CD4-positive, alpha-beta T cell (primary cell): ENCODE results near the gene IER5. TPM values are rescaled to one million over a fixed set of nuclear protein-coding genes. Genes with fewer than 3 reads are reported as not detected.

Experiments
- ATAC-seq: fragments of 200-7000 bp; cut with Tn5 transposase; one replicate; pipeline ENCODE4 v1.10.0; 2022; ENCODE audit warnings: mild to moderate bottlenecking; ENCODE audit not compliant: poor library complexity
- CTCF ChIA-PET: fragments of 350-600 bp; sonication (Branson Sonifier 250); formaldehyde crosslinking; loops from one replicate; lab custom pipeline; 2021; ENCODE audit warnings: antibody characterized with exemption, inconsistent platforms; lab: Charles Lee
- POLR2A ChIA-PET: fragments of 350-600 bp; sonication (Branson Sonifier 250); formaldehyde crosslinking; loops from one replicate; lab custom pipeline; 2021; ENCODE audit warnings: antibody characterized with exemption, inconsistent platforms; lab: Charles Lee
- DNase-seq, 14 experiments: peaks; one replicate each; pipeline ENCODE4 v3.0.0-alpha.2; 2013 to 2020; ENCODE audit warnings: mixed read lengths in 2 of 14
- H3K27ac ChIP-seq, 2 donors: one replicate each; pipeline versions ENCODE4 v1.5.1 to v1.7.0; 2013; ENCODE audit warnings: low read length in 2 of 2, low read depth in 1 of 2, mild to moderate bottlenecking in 1 of 2
- H3K27me3 ChIP-seq, 2 experiments: 1 replicate in 1 of 2; 2 replicates in 1 of 2; pipeline versions ENCODE4 v1.6.1 to v1.7.0; 2013; ENCODE audit warnings: low read length in 2 of 2, control low read depth in 1 of 2, mild to moderate bottlenecking in 1 of 2, moderate library complexity in 1 of 2; ENCODE audit not compliant: insufficient read depth in 2 of 2, control insufficient read depth in 1 of 2
- H3K36me3 ChIP-seq: one replicate; pipeline ENCODE4 v1.6.1; 2013; ENCODE audit warnings: low read length, control low read depth; ENCODE audit not compliant: insufficient read depth
- H3K4me1 ChIP-seq: one replicate; pipeline ENCODE4 v1.6.1; 2013; ENCODE audit warnings: low read length, control low read depth; ENCODE audit not compliant: insufficient read depth
- H3K4me3 ChIP-seq: one replicate; pipeline ENCODE4 v1.5.1; 2013; ENCODE audit warnings: mild to moderate bottlenecking, low read length, moderate library complexity
- H3K9me3 ChIP-seq, 2 experiments: 1 replicate in 1 of 2; 2 replicates in 1 of 2; pipeline versions ENCODE4 v1.6.1 to v1.7.0; 2013; ENCODE audit warnings: low read length in 2 of 2, mild to moderate bottlenecking in 2 of 2, control low read depth in 1 of 2, moderate library complexity in 1 of 2; ENCODE audit not compliant: control insufficient read depth in 1 of 2, insufficient read depth in 1 of 2
- H3K27ac Mint-ChIP-seq: one replicate; pipeline ENCODE4 v1.8.0; 2020; ENCODE audit warnings: mixed read lengths
- H3K27me3 Mint-ChIP-seq: one replicate; pipeline ENCODE4 v1.8.0; 2021; ENCODE audit warnings: mixed read lengths
- H3K36me3 Mint-ChIP-seq: one replicate; pipeline ENCODE4 v1.8.0; 2021; ENCODE audit warnings: low read depth, mixed read lengths
- H3K4me1 Mint-ChIP-seq: one replicate; pipeline ENCODE4 v1.8.0; 2021; ENCODE audit warnings: low read depth, mixed read lengths
- H3K4me3 Mint-ChIP-seq: one replicate; pipeline ENCODE4 v1.8.0; 2020; ENCODE audit warnings: mild to moderate bottlenecking, mixed read lengths
- H3K9me3 Mint-ChIP-seq: one replicate; pipeline ENCODE4 v1.8.0; 2020; ENCODE audit warnings: mixed read lengths
- intact Hi-C, 2 experiments: fragments of 100-400 bp; cut with DNase I in 1 of 2; cut with micrococcal nuclease in 1 of 2; formaldehyde crosslinking; loops; one replicate each; pipeline versions ENCODE4 v1.15.1 to v1.9.0; 2023 to 2025; cut with DNase I, micrococcal nuclease
- total RNA-seq, 174 experiments: library from RNA in 2 of 174; stranded (reverse) in 2 of 174; gene quantifications; one replicate each; pipeline ENCODE4 v1.2.3 and lab custom pipeline; 2021 to 2026
- TF ChIP-seq, protein P1 (sequence below): fragments of 200-600 bp; IDR thresholded peaks from one replicate; pipeline ENCODE4 v1.8.0; 2022; ENCODE audit warnings: antibody characterized with exemption, mild to moderate bottlenecking

The IER5 gene
- total RNA-seq, 2 experiments from 2014 or later: 53.8 to 54.1 TPM

DNA sequence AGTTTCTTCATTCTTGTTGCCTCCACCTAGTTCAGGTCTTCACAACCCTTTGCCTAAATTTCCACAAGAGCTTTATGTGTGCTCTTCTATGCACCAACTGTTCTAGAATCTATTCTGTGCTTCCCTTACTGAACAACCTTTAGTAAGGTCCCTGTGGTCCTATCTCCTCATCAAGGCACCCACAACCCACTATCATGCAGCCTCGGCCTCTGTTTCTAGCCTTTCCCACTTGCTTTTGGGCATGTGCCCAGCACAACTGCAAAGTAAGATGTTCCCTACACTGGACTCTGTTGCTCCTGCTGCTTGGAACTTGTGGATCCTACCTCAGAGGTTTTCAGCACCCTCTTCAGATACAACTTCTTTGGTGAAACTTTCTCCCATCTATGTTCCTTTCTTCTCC, 2.4 kb upstream of the IER5 start:
- Mint-ChIP-seq H3K27me3 (no peaks in the 10 kb centered on the region), H3K27ac (no peak overlapping the region)
- CTCF ChIA-PET: interaction anchor here (3.8 kb wide), 1 partner anchor 57 kb away, joined by 54 read pairs; no protein-coding TSS in a partner anchor

DNA sequence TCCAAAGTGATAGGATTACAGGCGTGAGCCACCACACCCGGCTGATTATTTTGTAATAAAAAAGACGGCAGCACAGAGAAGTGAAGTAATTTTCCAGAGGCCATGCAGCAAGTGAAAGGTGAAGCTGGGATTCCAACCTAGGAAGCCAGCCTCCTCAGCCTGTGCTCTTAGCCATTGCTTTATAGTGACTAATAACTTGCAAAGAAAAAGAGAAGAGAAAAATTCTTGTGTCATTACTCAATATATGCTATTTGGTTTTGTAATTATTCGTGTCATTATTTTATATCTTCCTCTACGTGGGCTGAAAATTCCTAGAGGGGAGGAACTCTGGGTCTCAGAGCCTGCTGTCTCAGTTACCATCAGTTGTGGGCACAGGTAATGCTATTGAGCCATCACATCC, 1.6 kb upstream of the IER5 start:
- Mint-ChIP-seq H3K4me1 (peaks cover 40% of the 10 kb centered on the region), H3K27ac (no peak overlapping the region), H3K27me3 (no peaks in the 10 kb centered on the region), H3K36me3 (peaks cover 18% of the 10 kb centered on the region), H3K4me3 (peak overlapping the region; percentile 99), H3K9me3 (no peaks in the 10 kb centered on the region)
- intact Hi-C loops: loop anchor here in 1 of 2 experiments (5.0 kb wide), 2 partner anchors 65 to 455 kb away; partner anchors contain the start of genes STX6 and XPR1
- H3K9me3 ChIP-seq: no peaks in the 10 kb centered on the region
- no peaks in the 10 kb centered on the region for H3K27me3 ChIP-seq
- POLR2A ChIA-PET: interaction anchor here (6.5 kb wide), 1 partner anchor 16 kb away, joined by 231 read pairs; no protein-coding TSS in a partner anchor
- no peak for ATAC-seq
- H3K4me1 ChIP-seq: peaks cover 9% of the 10 kb centered on the region
- H3K4me3 ChIP-seq: no peak overlapping the region
- TF ChIP-seq, protein P1, sequence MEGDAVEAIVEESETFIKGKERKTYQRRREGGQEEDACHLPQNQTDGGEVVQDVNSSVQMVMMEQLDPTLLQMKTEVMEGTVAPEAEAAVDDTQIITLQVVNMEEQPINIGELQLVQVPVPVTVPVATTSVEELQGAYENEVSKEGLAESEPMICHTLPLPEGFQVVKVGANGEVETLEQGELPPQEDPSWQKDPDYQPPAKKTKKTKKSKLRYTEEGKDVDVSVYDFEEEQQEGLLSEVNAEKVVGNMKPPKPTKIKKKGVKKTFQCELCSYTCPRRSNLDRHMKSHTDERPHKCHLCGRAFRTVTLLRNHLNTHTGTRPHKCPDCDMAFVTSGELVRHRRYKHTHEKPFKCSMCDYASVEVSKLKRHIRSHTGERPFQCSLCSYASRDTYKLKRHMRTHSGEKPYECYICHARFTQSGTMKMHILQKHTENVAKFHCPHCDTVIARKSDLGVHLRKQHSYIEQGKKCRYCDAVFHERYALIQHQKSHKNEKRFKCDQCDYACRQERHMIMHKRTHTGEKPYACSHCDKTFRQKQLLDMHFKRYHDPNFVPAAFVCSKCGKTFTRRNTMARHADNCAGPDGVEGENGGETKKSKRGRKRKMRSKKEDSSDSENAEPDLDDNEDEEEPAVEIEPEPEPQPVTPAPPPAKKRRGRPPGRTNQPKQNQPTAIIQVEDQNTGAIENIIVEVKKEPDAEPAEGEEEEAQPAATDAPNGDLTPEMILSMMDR: no peak
- CTCF ChIA-PET: interaction anchor here (3.8 kb wide), 1 partner anchor 56 kb away, joined by 54 read pairs; no protein-coding TSS in a partner anchor
- no peaks in the 10 kb centered on the region for H3K36me3 ChIP-seq
- DNase-seq: peak in 2 of 14 experiments; percentile 12 to 28
- no peak overlapping the region for H3K27ac ChIP-seq

More for the DNA sequence above, 2.4 kb upstream of the IER5 start:
- Histone ChIP-seq H3K9me3 (no peaks in the 10 kb centered on the region), H3K4me1 (peaks cover 9% of the 10 kb centered on the region), H3K27me3 (no peaks in the 10 kb centered on the region), H3K36me3 (no peaks in the 10 kb centered on the region), H3K27ac (no peak overlapping the region), H3K4me3 (no peak overlapping the region)
- H3K4me1 Mint-ChIP-seq: peaks cover 31% of the 10 kb centered on the region
- TF ChIP-seq, protein P1: no peak
- no peaks in the 10 kb centered on the region for H3K9me3 Mint-ChIP-seq
- H3K4me3 Mint-ChIP-seq: no peak overlapping the region
- intact Hi-C loops: loop anchor here in 1 of 2 experiments (5.0 kb wide), 2 partner anchors 64 to 454 kb away; partner anchors contain the start of genes STX6 and XPR1
- POLR2A ChIA-PET: no interaction called here
- no peak for DNase-seq
- H3K36me3 Mint-ChIP-seq: peaks cover 18% of the 10 kb centered on the region
- ATAC-seq: no peak

DNA sequence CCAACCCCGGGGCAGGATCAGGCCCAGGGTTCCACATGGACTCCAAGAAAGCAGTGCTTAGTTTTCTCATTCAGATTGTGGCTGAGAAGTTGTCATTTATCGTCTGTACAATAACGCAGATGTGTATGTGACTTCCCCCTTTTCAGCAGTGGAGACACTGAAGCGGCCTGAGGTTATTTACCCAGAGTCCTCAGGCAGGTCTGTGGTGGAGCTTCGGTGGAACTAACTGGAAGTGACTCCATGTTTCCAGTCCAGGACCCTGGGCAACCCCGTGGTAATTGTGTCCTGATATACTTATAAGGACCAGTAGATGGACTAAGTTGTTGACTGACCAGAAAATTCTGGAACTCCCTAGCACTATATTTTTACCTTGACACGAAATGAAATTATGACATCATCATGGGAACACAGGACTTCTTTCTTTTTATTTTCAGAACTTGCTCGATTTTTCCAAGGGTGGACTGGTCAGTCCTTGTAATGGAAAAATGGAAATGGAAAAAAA, 1.0 kb upstream of the IER5 start:
- ChIA-PET POLR2A (interaction anchor here (2.3 to 6.5 kb wide), 2 partner anchors 15 to 62 kb away, joined by 10 to 231 read pairs; no protein-coding TSS in a partner anchor), CTCF (interaction anchor here (0.6 to 1.2 kb wide), 2 partner anchors 49 to 54 kb away, joined by 3 to 6 read pairs; no protein-coding TSS in a partner anchor)
- Histone ChIP-seq H3K9me3 (no peaks in the 10 kb centered on the region), H3K4me3 (no peak overlapping the region), H3K27me3 (no peaks in the 10 kb centered on the region), H3K36me3 (no peaks in the 10 kb centered on the region), H3K27ac (no peak overlapping the region), H3K4me1 (peaks cover 12% of the 10 kb centered on the region)
- peaks cover 44% of the 10 kb centered on the region for H3K4me1 Mint-ChIP-seq
- ATAC-seq: no peak
- H3K27ac Mint-ChIP-seq: peak overlapping the region; percentile 97
- intact Hi-C loops: loop anchor here in 1 of 2 experiments (5.0 kb wide), 2 partner anchors 65 to 455 kb away; partner anchors contain the start of genes STX6 and XPR1
- H3K27me3 Mint-ChIP-seq: no peaks in the 10 kb centered on the region
- H3K9me3 Mint-ChIP-seq: no peaks in the 10 kb centered on the region
- TF ChIP-seq, protein P1: no peak
- H3K36me3 Mint-ChIP-seq: peaks cover 18% of the 10 kb centered on the region
- H3K4me3 Mint-ChIP-seq: peak overlapping the region; percentile 99
- DNase-seq: peak in 3 of 14 experiments; percentile 23 to 59 (median 44)
